SK-N-SH (cell line): ENCODE results near the gene AANAT. TPM values are rescaled to one million over a fixed set of nuclear protein-coding genes. Genes with fewer than 3 reads are reported as not detected.

Source experiments
- CTCF ChIA-PET: fragments of 300-600, 350-600 bp; formaldehyde crosslinking; extraction: SDS; loops from one replicate; lab custom pipeline; 2021; lab: Yijun Ruan, JAX
- POLR2A ChIA-PET: fragments of 350-600 bp; sonication (Branson Sonifier 250); formaldehyde crosslinking; extraction: SDS; loops from one replicate; lab custom pipeline; 2020; ENCODE audit warnings: antibody characterized with exemption, inconsistent platforms; lab: Yijun Ruan, JAX
- DNase-seq: peaks from one replicate; pipeline ENCODE4 v3.0.0; 2012
- H2AFZ ChIP-seq: fragments of 200-600 bp; sonication (generic); 2 replicates; pipeline ENCODE4 v1.8.1; 2016; ENCODE audit warnings: antibody characterized with exemption, mild to moderate bottlenecking, low read depth
- H3F3A ChIP-seq: fragments of 200-600 bp; sonication (generic); replicated peaks from 2 replicates; pipeline ENCODE3; 2016; ENCODE audit warnings: antibody characterized with exemption, mild to moderate bottlenecking; ENCODE audit not compliant: insufficient read depth
- H3K27ac ChIP-seq, 2 experiments: fragments of 200-500 bp in 1 of 2; fragments of 200-600 bp in 1 of 2; sonication (Bioruptor generic) in 1 of 2; sonication (generic), shearing (Covaris generic) in 1 of 2; 2 replicates each; pipeline versions ENCODE4 v1.5.1 to v1.6.1; 2014 to 2016; ENCODE audit warnings: low read depth in 2 of 2, inconsistent platforms in 1 of 2, low read length in 1 of 2, mild to moderate bottlenecking in 1 of 2, mixed read lengths in 1 of 2
- H3K27me3 ChIP-seq: fragments of 200-600 bp; sonication (generic), shearing (Covaris generic); 2 replicates; pipeline ENCODE4 v1.6.1; 2016; ENCODE audit warnings: mixed run types; ENCODE audit not compliant: insufficient read depth
- H3K36me3 ChIP-seq, 2 experiments: fragments of 200-500 bp in 1 of 2; fragments of 200-600 bp in 1 of 2; sonication (Bioruptor generic) in 1 of 2; sonication (generic) in 1 of 2; replicated peaks in 1 of 2; 2 replicates each; pipeline versions ENCODE3 to v1.5.1; 2014 to 2016; ENCODE audit warnings: low read length in 1 of 2, mild to moderate bottlenecking in 1 of 2; ENCODE audit not compliant: insufficient read depth in 2 of 2, control insufficient read depth in 1 of 2
- H3K4me1 ChIP-seq, 2 experiments: fragments of 200-500 bp in 1 of 2; fragments of 200-600 bp in 1 of 2; sonication (Bioruptor generic) in 1 of 2; sonication (generic), shearing (Covaris generic) in 1 of 2; 2 replicates each; pipeline versions ENCODE4 v1.5.1 to v1.6.1; 2014 to 2016; ENCODE audit warnings: low read depth in 1 of 2, low read length in 1 of 2, mixed run types in 1 of 2; ENCODE audit not compliant: insufficient read depth in 2 of 2, control insufficient read depth in 1 of 2
- H3K4me2 ChIP-seq: fragments of 200-600 bp; sonication (generic), shearing (Covaris generic); 2 replicates; pipeline ENCODE4 v1.6.1; 2017; ENCODE audit warnings: mixed run types
- H3K4me3 ChIP-seq, 2 experiments: fragments of 200-500 bp in 1 of 2; fragments of 200-600 bp in 1 of 2; sonication (Bioruptor generic) in 1 of 2; sonication (generic), shearing (Covaris generic) in 1 of 2; 2 replicates each; pipeline versions ENCODE4 v1.5.1 to v1.8.1; 2014 to 2016; ENCODE audit warnings: low read depth in 2 of 2, inconsistent platforms in 1 of 2, low read length in 1 of 2, mild to moderate bottlenecking in 1 of 2, mixed read lengths in 1 of 2, moderate library complexity in 1 of 2
- H3K79me2 ChIP-seq: fragments of 200-600 bp; sonication (generic); 2 replicates; pipeline ENCODE4 v1.8.1; 2017; ENCODE audit warnings: mild to moderate bottlenecking; ENCODE audit not compliant: insufficient read depth
- H3K9ac ChIP-seq: fragments of 200-600 bp; sonication (generic); 2 replicates; pipeline ENCODE4 v1.6.1; 2017; ENCODE audit warnings: mixed run types
- H3K9me2 ChIP-seq: fragments of 200-600 bp; sonication (generic); 2 replicates; pipeline ENCODE4 v1.6.1; 2017; ENCODE audit warnings: mixed run types
- H3K9me3 ChIP-seq: fragments of 200-600 bp; sonication (generic); 2 replicates; pipeline ENCODE4 v1.6.1; 2017; ENCODE audit warnings: mixed run types, mild to moderate bottlenecking, moderate library complexity
- H4K20me1 ChIP-seq: fragments of 200-600 bp; sonication (generic); 2 replicates; pipeline ENCODE4 v1.6.1; 2017; ENCODE audit warnings: mild to moderate bottlenecking, mixed run types; ENCODE audit not compliant: insufficient read depth
- IRF3 ChIP-seq: fragments of 150-350 bp; IDR thresholded peaks from 2 replicates; pipeline ENCODE4 v1.6.1; 2016; ENCODE audit warnings: mild to moderate bottlenecking, low read depth, low read length
- POLR2AphosphoS5 ChIP-seq: IDR thresholded peaks from 2 replicates; pipeline ENCODE4 v1.6.1; 2012; ENCODE audit warnings: low read depth, low read length
- RFX5 ChIP-seq: IDR thresholded peaks from 2 replicates; pipeline ENCODE4 v1.6.1; 2012; ENCODE audit warnings: mild to moderate bottlenecking, improper control_type of control experiment, low read length
- YY1 ChIP-seq: IDR thresholded peaks from 2 replicates; pipeline ENCODE4 v1.4.0; 2012; ENCODE audit warnings: low read depth, mild to moderate bottlenecking
- WGBS: methylation state at CpG from one replicate; pipeline ENCODE4 v1.1.6; 2017; ENCODE audit warnings: low lambda C conversion rate; 5-methylcytosine and 5-hydroxymethylcytosine counted together
- polyA plus RNA-seq, 3 experiments: library from polyadenylated mRNA; depleted of rRNA; stranded (reverse); fragments of >200 nt; gene quantifications; 2 replicates each; pipeline ENCODE4 v1.2.3, GENCODE V29; 2012

Gene AANAT
- polyA plus RNA-seq, 1 of the 3 experiments (the other 2 are of a cell fraction) = 0.26 TPM

- POLR2A ChIA-PET = no interaction called here
- no peaks in the 10 kb centered on the region for H3K36me3 ChIP-seq
Observed at GRCh38 chr17:76490112-76490710, 22.8 kb downstream of the AANAT start.

DNA sequence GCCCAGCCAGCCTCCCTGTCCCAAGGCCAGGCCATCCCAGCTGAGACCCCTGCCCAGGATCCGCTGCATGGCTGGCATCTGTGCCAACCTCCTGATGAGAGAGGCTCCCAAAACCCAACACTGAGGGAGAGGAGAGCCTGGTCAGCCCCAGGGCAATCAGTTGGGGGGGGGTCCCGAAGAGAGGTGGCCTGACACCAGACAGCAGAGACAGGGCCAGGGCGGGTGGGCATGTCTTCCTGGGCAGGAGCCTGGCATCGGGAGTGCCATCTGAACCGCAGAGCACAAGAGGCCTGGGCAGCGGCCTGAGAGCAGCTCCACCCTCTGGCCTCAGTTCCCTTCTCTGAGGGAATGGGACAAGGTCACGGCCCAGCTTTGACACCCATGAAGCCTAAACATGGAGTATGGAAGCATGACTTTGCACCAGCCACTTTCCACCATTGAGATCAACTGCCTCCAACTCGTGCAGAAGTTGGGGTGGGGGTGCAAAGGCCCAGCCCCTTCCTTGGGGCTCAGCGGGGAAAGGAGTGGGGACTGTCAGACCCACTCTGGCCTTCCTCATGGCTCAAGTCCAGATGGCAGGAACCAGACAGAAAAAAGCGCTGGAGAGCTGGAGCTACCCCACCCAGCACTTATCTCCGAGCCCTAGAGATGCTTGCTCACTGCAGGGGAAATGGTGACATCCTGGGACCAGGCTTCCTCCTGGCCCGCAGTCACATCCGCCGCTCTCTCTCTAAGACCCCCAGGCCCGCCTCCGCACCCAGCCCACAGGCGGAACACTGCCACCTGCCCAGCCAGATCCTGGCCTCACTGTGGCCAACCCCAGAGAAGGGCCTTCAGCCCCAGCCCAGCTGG, 24.1 kb downstream of the AANAT start:
- POLR2A ChIA-PET = interaction anchor here (0.6 kb wide), 1 partner anchor 1393 kb away, joined by 3 read pairs; no protein-coding TSS in a partner anchor
- Histone ChIP-seq H2AFZ (no peak overlapping the region), H3F3A (peaks cover 4% of the 10 kb centered on the region), H3K36me3 (no peaks in the 10 kb centered on the region), H3K4me1 (peaks cover 6 to 44% of the 10 kb centered on the region in 2 experiments; a peak in 2 of 4 replicates), H3K27me3 (no peaks in the 10 kb centered on the region), H4K20me1 (no peaks in the 10 kb centered on the region), H3K4me3 (no peak overlapping the region), H3K4me2 (no peak overlapping the region), H3K79me2 (peaks cover 3% of the 10 kb centered on the region; the same call in 1 of the 2 replicates), H3K9me3 (no peaks in the 10 kb centered on the region), H3K27ac (no peak overlapping the region), H3K9me2 (no peaks in the 10 kb centered on the region), H3K9ac (no peak overlapping the region)
- TF ChIP-seq YY1 (no peak), POLR2AphosphoS5 (no peak), IRF3 (no peak)
- CTCF ChIA-PET = interaction anchor here (1.0 to 56.8 kb wide), 9 partner anchors 2 to 132 kb away, joined by 3 to 1687 read pairs (median 10); partner anchors contain the start of genes AANAT, RHBDF2 and UBE2O
- 95% methylated on average over 13 of the region's 17 CpGs for WGBS
- no peak for DNase-seq

More at GRCh38 chr17:76490112-76490710, 22.8 kb downstream of the AANAT start:
- H3K27me3 ChIP-seq = no peaks in the 10 kb centered on the region
- H3K9ac ChIP-seq = no peak overlapping the region
- H4K20me1 ChIP-seq = no peaks in the 10 kb centered on the region
- no peaks in the 10 kb centered on the region for H3F3A ChIP-seq
- H3K4me2 ChIP-seq = no peak overlapping the region
- H3K9me3 ChIP-seq = no peaks in the 10 kb centered on the region
- WGBS = 89% methylated on average over 8 of the region's 10 CpGs
- H3K9me2 ChIP-seq = no peaks in the 10 kb centered on the region
- CTCF ChIA-PET = interaction anchor here (0.6 to 56.8 kb wide), 9 partner anchors 1 to 134 kb away, joined by 3 to 1687 read pairs (median 10); partner anchors contain the start of genes AANAT, RHBDF2 and UBE2O
- H3K79me2 ChIP-seq = no peaks in the 10 kb centered on the region
- H3K4me3 ChIP-seq = no peak overlapping the region
- H3K4me1 ChIP-seq = peaks cover 6 to 31% of the 10 kb centered on the region in 2 experiments; a peak in 2 of 4 replicates
- H3K27ac ChIP-seq = no peak overlapping the region
- no peak for DNase-seq
- TF ChIP-seq RFX5 = no peak
- H2AFZ ChIP-seq = no peak overlapping the region
